Caco-2 (cell line): Measurements from ENCODE around the gene IP6K2. TPM values are rescaled to one million over a fixed set of nuclear protein-coding genes. Genes with fewer than 3 reads are reported as not detected.
"Not testable (repeated sequence)": the region's sequence is repeated elsewhere in the genome, so short reads cannot be mapped to it uniquely, and the experiment has no call there.

Experiments
- BruUV-seq: library from RNA; stranded (reverse); fragments of 400-500 nt; replicated peaks from 2 replicates; lab custom pipeline; 2021; lab: Mats Ljungman, UMichigan
- CTCF ChIA-PET: fragments of 300-600 bp; sonication (Branson Sonifier 250); formaldehyde crosslinking; loops from one replicate; lab custom pipeline; 2022; ENCODE audit warnings: antibody characterized with exemption; lab: Charles Lee
- POLR2A ChIA-PET: fragments of 300-600 bp; sonication (Branson Sonifier 250); formaldehyde crosslinking; loops from one replicate; lab custom pipeline; 2022; ENCODE audit warnings: antibody characterized with exemption; lab: Charles Lee
- DNase-seq, 2 experiments: peaks; one replicate each; pipeline versions ENCODE4 v3.0.0 to v3.0.0-alpha.2; 2020 to 2022
- H3K27me3 ChIP-seq: replicated peaks from 2 replicates; pipeline ENCODE4 v1.6.0; 2011; ENCODE audit warnings: low read length; ENCODE audit not compliant: control insufficient read depth, insufficient read depth
- H3K36me3 ChIP-seq: 2 replicates; pipeline ENCODE4 v1.5.1; 2011; ENCODE audit warnings: low read length; ENCODE audit not compliant: control insufficient read depth, insufficient read depth
- H3K4me1 ChIP-seq: fragments of 250-450 bp; sonication (Bioruptor Pico); 2 replicates; pipeline ENCODE4 v1.5.1; 2020; ENCODE audit warnings: mild to moderate bottlenecking
- H3K4me3 ChIP-seq: 2 replicates; pipeline ENCODE4 v1.5.1; 2011; ENCODE audit warnings: low read depth, mild to moderate bottlenecking, control low read depth, low read length
- H3K9me3 ChIP-seq: fragments of 250-450 bp; sonication (Bioruptor Pico); 2 replicates; pipeline ENCODE4 v1.5.1; 2020; ENCODE audit warnings: mild to moderate bottlenecking, moderate library complexity
- H3K27ac Mint-ChIP-seq: one replicate; pipeline ENCODE4 v1.8.0; 2022; ENCODE audit warnings: mixed read lengths; ENCODE audit not compliant: unreplicated experiment
- H3K27me3 Mint-ChIP-seq: one replicate; pipeline ENCODE4 v1.8.0; 2022; ENCODE audit warnings: mixed read lengths; ENCODE audit not compliant: insufficient read depth, unreplicated experiment
- H3K36me3 Mint-ChIP-seq: one replicate; pipeline ENCODE4 v1.8.0; 2022; ENCODE audit warnings: mild to moderate bottlenecking, mixed read lengths; ENCODE audit not compliant: insufficient read depth, unreplicated experiment
- H3K4me1 Mint-ChIP-seq: one replicate; pipeline ENCODE4 v1.8.0; 2022; ENCODE audit warnings: low read depth, mixed read lengths; ENCODE audit not compliant: unreplicated experiment
- H3K4me3 Mint-ChIP-seq: one replicate; pipeline ENCODE4 v1.8.0; 2022; ENCODE audit warnings: mild to moderate bottlenecking, moderate library complexity, mixed read lengths; ENCODE audit not compliant: unreplicated experiment
- H3K9me3 Mint-ChIP-seq: one replicate; pipeline ENCODE4 v1.8.0; 2022; ENCODE audit warnings: mixed read lengths; ENCODE audit not compliant: unreplicated experiment
- intact Hi-C: fragments of 100-400 bp; cut with micrococcal nuclease; formaldehyde crosslinking; loops from one replicate; pipeline ENCODE4 v1.10.0; 2022; ENCODE audit not compliant: unreplicated experiment
- total RNA-seq: library from RNA; stranded (reverse); gene quantifications from 2 replicates; pipeline ENCODE4 v1.2.3, GENCODE V29; 2022
- TF ChIP-seq, protein P1 (sequence below), 2 experiments: fragments of 200-600 bp in 1 of 2; IDR thresholded peaks; 1 replicate in 1 of 2; 2 replicates in 1 of 2; pipeline versions ENCODE4 v1.5.1 to v1.8.0; 2011 to 2022; ENCODE audit warnings: antibody characterized with exemption in 1 of 2, control low read depth in 1 of 2, inconsistent platforms in 1 of 2, low read depth in 1 of 2, low read length in 1 of 2, mild to moderate bottlenecking in 1 of 2, moderate library complexity in 1 of 2; ENCODE audit not compliant: insufficient read depth in 1 of 2, severe bottlenecking in 1 of 2, unreplicated experiment in 1 of 2

Gene IP6K2
- total RNA-seq, 1 experiment from 2014 or later: 91.7 TPM

DNA sequence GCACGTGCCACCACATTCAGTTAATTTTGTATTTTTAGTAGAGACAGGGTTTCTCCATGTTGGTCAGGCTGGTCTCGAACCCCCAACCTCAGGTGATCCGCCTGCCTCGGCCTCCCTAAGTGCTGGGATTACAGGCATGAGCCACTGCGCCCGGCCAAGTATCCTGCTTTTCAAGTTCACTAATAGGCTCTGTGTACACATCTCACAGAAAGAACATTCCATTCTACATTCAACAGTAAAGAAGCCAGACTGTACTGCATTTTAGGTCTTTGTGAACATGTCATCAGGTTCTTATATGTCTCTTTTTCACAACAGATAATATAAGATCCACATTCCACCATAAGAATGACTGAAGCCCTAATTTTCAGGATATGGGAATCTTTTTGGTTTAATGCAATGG lies 42.5 kb upstream of the IP6K2 start:
- H3K4me1 ChIP-seq, H3K4me3 ChIP-seq, H3K9me3 ChIP-seq, intact Hi-C loops, H3K27me3 ChIP-seq, CTCF ChIA-PET, DNase-seq, POLR2A ChIA-PET, H3K27ac Mint-ChIP-seq, H3K27me3 Mint-ChIP-seq, H3K9me3 Mint-ChIP-seq, H3K36me3 Mint-ChIP-seq, H3K36me3 ChIP-seq, BruUV-seq, H3K4me3 Mint-ChIP-seq: not testable (repeated sequence)
- H3K4me1 Mint-ChIP-seq: peaks cover 11% of the 10 kb centered on the region

DNA sequence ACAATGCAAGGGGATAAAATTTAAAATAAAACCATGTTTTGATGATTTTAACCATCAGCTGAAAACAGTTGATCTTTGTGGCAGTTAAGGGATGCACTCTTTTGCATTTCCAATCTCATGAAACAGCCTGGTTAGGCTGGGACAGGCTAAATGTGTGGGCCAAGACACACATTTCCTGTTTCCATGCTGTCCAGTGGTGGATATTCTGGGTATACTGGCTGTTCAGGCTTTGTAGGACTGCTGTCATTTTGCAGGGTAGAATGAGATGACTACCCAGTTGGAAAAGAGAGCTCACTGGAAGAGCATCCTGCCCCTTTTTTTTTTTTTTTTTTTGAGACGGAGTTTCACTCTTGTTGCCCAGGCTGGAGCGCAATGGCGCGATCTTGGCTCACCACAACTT lies 42.0 kb upstream of the IP6K2 start:
- no TSS peak for BruUV-seq
- POLR2A ChIA-PET: no interaction called here
- intact Hi-C loops: no loop called here
- H3K27me3 ChIP-seq: no peaks in the 10 kb centered on the region
- H3K9me3 ChIP-seq: no peaks in the 10 kb centered on the region
- no peaks in the 10 kb centered on the region for H3K36me3 ChIP-seq
- DNase-seq: no peak
- Mint-ChIP-seq H3K27me3 (no peaks in the 10 kb centered on the region), H3K4me1 (peaks cover 11% of the 10 kb centered on the region), H3K36me3 (no peaks in the 10 kb centered on the region), H3K27ac (no peak overlapping the region), H3K4me3 (no peak overlapping the region), H3K9me3 (no peaks in the 10 kb centered on the region)
- TF ChIP-seq, protein P1, sequence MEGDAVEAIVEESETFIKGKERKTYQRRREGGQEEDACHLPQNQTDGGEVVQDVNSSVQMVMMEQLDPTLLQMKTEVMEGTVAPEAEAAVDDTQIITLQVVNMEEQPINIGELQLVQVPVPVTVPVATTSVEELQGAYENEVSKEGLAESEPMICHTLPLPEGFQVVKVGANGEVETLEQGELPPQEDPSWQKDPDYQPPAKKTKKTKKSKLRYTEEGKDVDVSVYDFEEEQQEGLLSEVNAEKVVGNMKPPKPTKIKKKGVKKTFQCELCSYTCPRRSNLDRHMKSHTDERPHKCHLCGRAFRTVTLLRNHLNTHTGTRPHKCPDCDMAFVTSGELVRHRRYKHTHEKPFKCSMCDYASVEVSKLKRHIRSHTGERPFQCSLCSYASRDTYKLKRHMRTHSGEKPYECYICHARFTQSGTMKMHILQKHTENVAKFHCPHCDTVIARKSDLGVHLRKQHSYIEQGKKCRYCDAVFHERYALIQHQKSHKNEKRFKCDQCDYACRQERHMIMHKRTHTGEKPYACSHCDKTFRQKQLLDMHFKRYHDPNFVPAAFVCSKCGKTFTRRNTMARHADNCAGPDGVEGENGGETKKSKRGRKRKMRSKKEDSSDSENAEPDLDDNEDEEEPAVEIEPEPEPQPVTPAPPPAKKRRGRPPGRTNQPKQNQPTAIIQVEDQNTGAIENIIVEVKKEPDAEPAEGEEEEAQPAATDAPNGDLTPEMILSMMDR (IDR thresholded peaks at IDR 0.05; ENCODE audit: insufficient read depth in 1 of 2, low read depth in 1 of 2, low read length in 1 of 2, severe bottlenecking in 1 of 2, unreplicated experiment in 1 of 2): no peak
- CTCF ChIA-PET: no interaction called here
- H3K4me3 ChIP-seq: no peak overlapping the region
- H3K4me1 ChIP-seq: peaks cover 4% of the 10 kb centered on the region; the same call in 1 of the 2 replicates

DNA sequence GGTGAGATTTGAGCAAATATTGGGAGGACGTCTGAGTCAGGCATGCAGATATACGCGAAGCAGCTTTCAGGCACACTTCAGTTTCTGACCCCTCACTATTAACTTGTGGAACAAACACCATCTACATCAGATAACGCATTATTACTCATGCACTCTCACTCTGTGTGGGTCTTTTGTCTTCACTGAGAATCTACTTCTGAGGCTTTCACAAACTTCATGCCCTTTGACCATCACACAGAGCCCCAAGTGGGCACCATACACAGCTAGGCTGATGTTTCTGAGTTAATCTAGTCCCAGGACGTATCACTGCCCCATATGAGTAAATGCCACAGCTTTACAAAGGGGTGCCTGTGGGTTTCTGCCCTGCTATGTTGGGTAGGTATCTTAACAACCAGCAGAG lies 39.6 kb upstream of the IP6K2 start:
- H3K4me3 Mint-ChIP-seq: no peak overlapping the region
- DNase-seq: no peak
- Histone ChIP-seq H3K27me3 (no peaks in the 10 kb centered on the region), H3K4me1 (peaks cover 4% of the 10 kb centered on the region; the same call in 1 of the 2 replicates), H3K4me3 (no peak overlapping the region), H3K36me3 (no peaks in the 10 kb centered on the region; the same call in 1 of the 2 replicates), H3K9me3 (no peaks in the 10 kb centered on the region)
- POLR2A ChIA-PET: no interaction called here
- peaks cover 11% of the 10 kb centered on the region for H3K4me1 Mint-ChIP-seq
- CTCF ChIA-PET: interaction anchor here (1.2 kb wide), 1 partner anchor 9 kb away, joined by 4 read pairs; no protein-coding TSS in a partner anchor
- H3K27ac Mint-ChIP-seq: no peak overlapping the region
- BruUV-seq: no TSS peak
- no peaks in the 10 kb centered on the region for H3K27me3 Mint-ChIP-seq
- intact Hi-C loops: no loop called here
- TF ChIP-seq, protein P1 (IDR thresholded peaks at IDR 0.05; ENCODE audit: insufficient read depth in 1 of 2, low read depth in 1 of 2, low read length in 1 of 2, severe bottlenecking in 1 of 2, unreplicated experiment in 1 of 2): no peak
- no peaks in the 10 kb centered on the region for H3K36me3 Mint-ChIP-seq
- H3K9me3 Mint-ChIP-seq: no peaks in the 10 kb centered on the region

DNA sequence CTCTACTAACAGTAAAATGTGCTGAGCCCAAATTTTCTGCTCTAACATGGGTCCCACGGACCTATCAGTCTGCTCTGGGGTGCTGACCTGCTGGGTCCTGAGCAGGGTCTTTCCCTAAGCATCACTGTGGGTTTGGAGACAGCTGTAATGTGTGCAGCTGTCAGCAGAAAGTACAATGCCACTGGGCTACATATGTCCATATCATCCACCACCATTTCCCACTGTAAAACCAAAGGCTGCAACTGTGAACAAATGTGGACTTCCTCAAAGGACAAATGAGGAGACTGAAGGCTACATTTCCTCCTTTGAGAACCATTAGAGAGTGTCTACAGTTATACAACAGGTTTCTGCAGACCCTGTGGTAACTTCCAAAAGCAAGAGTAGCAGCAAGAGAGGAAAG lies 33.8 kb upstream of the IP6K2 start:
- Histone ChIP-seq H3K4me1 (no peaks in the 10 kb centered on the region), H3K27me3 (no peaks in the 10 kb centered on the region), H3K36me3 (no peaks in the 10 kb centered on the region; the same call in none of the 2 replicates), H3K4me3 (no peak overlapping the region), H3K9me3 (no peaks in the 10 kb centered on the region)
- TF ChIP-seq, protein P1 (IDR thresholded peaks at IDR 0.05; ENCODE audit: insufficient read depth in 1 of 2, low read depth in 1 of 2, low read length in 1 of 2, severe bottlenecking in 1 of 2, unreplicated experiment in 1 of 2): no peak
- Mint-ChIP-seq H3K36me3 (peaks cover 18% of the 10 kb centered on the region), H3K27ac (no peak overlapping the region), H3K9me3 (no peaks in the 10 kb centered on the region), H3K4me3 (no peak overlapping the region), H3K4me1 (no peaks in the 10 kb centered on the region), H3K27me3 (no peaks in the 10 kb centered on the region)
- CTCF ChIA-PET: no interaction called here
- POLR2A ChIA-PET: no interaction called here
- DNase-seq: no peak
- BruUV-seq: no TSS peak
- intact Hi-C loops: no loop called here
